PC-9 (cell line): ENCODE measurements around the gene PSMB7. TPM values are rescaled to one million over a fixed set of nuclear protein-coding genes. Genes with fewer than 3 reads are reported as not detected.

Experiments
- BruUV-seq: library from RNA; stranded (reverse); fragments of 400-500 nt; replicated peaks from 2 replicates; lab custom pipeline; 2021; lab: Mats Ljungman, UMichigan
- CTCF ChIA-PET: fragments of 300-600 bp; sonication (Branson Sonifier 250); formaldehyde crosslinking; loops from one replicate; lab custom pipeline; 2022; ENCODE audit warnings: antibody characterized with exemption; lab: Charles Lee
- POLR2A ChIA-PET: fragments of 300-600 bp; sonication (Branson Sonifier 250); formaldehyde crosslinking; loops from one replicate; lab custom pipeline; 2022; ENCODE audit warnings: antibody characterized with exemption; ENCODE audit not compliant: unreplicated experiment; lab: Charles Lee
- DNase-seq, 2 experiments: peaks; one replicate each; pipeline versions ENCODE4 v3.0.0 to v3.0.0-alpha.2; 2015 to 2022; ENCODE audit warnings: mixed read lengths in 1 of 2
- H2AFZ ChIP-seq: fragments of 200-600 bp; sonication (generic); 2 replicates; pipeline ENCODE4 v1.8.1; 2017; ENCODE audit warnings: antibody characterized with exemption
- H3F3A ChIP-seq: fragments of 200-600 bp; sonication (generic); 2 replicates; pipeline ENCODE4 v1.8.1; 2017; ENCODE audit warnings: antibody characterized with exemption, mild to moderate bottlenecking, low read depth; ENCODE audit not compliant: insufficient read depth
- H3K27ac ChIP-seq: fragments of 200-600 bp; sonication (generic); 2 replicates; pipeline ENCODE4 v1.6.1; 2016; ENCODE audit warnings: mixed run types
- H3K27me3 ChIP-seq: fragments of 200-600 bp; sonication (generic); 2 replicates; pipeline ENCODE4 v1.6.1; 2016; ENCODE audit warnings: low read depth, mixed run types; ENCODE audit not compliant: insufficient read depth
- H3K36me3 ChIP-seq: fragments of 200-600 bp; sonication (generic); 2 replicates; pipeline ENCODE4 v1.6.1; 2016; ENCODE audit warnings: low read depth, mixed run types
- H3K4me1 ChIP-seq: fragments of 200-600 bp; sonication (generic); replicated peaks from 2 replicates; pipeline ENCODE4 v1.6.1; 2016; ENCODE audit warnings: mixed run types; ENCODE audit not compliant: insufficient read depth
- H3K4me2 ChIP-seq: fragments of 200-600 bp; sonication (generic); 2 replicates; pipeline ENCODE4 v1.6.1; 2017; ENCODE audit warnings: mixed run types
- H3K4me3 ChIP-seq: fragments of 200-600 bp; sonication (generic); 2 replicates; pipeline ENCODE4 v1.6.1; 2016; ENCODE audit warnings: mixed run types
- H3K79me2 ChIP-seq: fragments of 200-600 bp; sonication (generic); 2 replicates; pipeline ENCODE4 v1.6.1; 2017; ENCODE audit warnings: low read depth, mixed run types
- H3K9me2 ChIP-seq: fragments of 200-600 bp; sonication (generic); 2 replicates; pipeline ENCODE4 v1.8.1; 2017; ENCODE audit warnings: mild to moderate bottlenecking; ENCODE audit not compliant: insufficient read depth
- H3K9me3 ChIP-seq: fragments of 200-600 bp; sonication (generic); 2 replicates; pipeline ENCODE4 v1.8.1; 2016; ENCODE audit warnings: low read depth; ENCODE audit not compliant: insufficient read depth
- H4K20me1 ChIP-seq: fragments of 200-600 bp; sonication (generic); 2 replicates; pipeline ENCODE4 v1.8.1; 2017; ENCODE audit not compliant: insufficient read depth
- CTCF ChIP-seq: fragments of 200-600 bp; sonication (generic); conservative IDR thresholded peaks from 2 replicates; pipeline ENCODE4 v1.6.1; 2017; ENCODE audit warnings: mixed run types, antibody characterized with exemption, mild to moderate bottlenecking, moderate library complexity
- EZH2 ChIP-seq: fragments of 200-600 bp; sonication (generic); IDR thresholded peaks from 2 replicates; pipeline ENCODE4 v1.8.0; 2017; ENCODE audit warnings: antibody characterized with exemption, low read depth
- intact Hi-C: fragments of 100-400 bp; cut with micrococcal nuclease; formaldehyde crosslinking; loops from one replicate; pipeline ENCODE4 v1.10.0; 2022; ENCODE audit not compliant: unreplicated experiment
- total RNA-seq: library from RNA; stranded (reverse); gene quantifications from 2 replicates; pipeline ENCODE4 v1.2.3, GENCODE V29; 2021

Gene PSMB7
- total RNA-seq, 1 experiment from 2014 or later: 359 TPM

GRCh38 chr9:124328285-124328684, 87.0 kb downstream of the PSMB7 start:
- intact Hi-C loops: loop anchor here (10.0 kb wide), 1 partner anchor 783 kb away; no protein-coding TSS in a partner anchor
- Histone ChIP-seq H4K20me1 (no peaks in the 10 kb centered on the region), H3K4me2 (no peak overlapping the region), H3K79me2 (no peaks in the 10 kb centered on the region), H3K9me2 (no peaks in the 10 kb centered on the region), H3K4me3 (no peak overlapping the region), H3K27me3 (no peaks in the 10 kb centered on the region), H3K27ac (no peak overlapping the region), H3K9me3 (no peaks in the 10 kb centered on the region), H3K36me3 (no peaks in the 10 kb centered on the region), H3F3A (no peaks in the 10 kb centered on the region), H2AFZ (no peak overlapping the region), H3K4me1 (no peaks in the 10 kb centered on the region)
- ChIA-PET CTCF (no interaction called here), POLR2A (no interaction called here)
- TF ChIP-seq CTCF (no peak), EZH2 (no peak)
- DNase-seq: no peak
- BruUV-seq: no TSS peak

GRCh38 chr9:124327491-124327890, 87.8 kb downstream of the PSMB7 start:
- H3K9me3 ChIP-seq: no peaks in the 10 kb centered on the region
- H3K79me2 ChIP-seq: no peaks in the 10 kb centered on the region
- POLR2A ChIA-PET: no interaction called here
- no TSS peak for BruUV-seq
- H3K4me2 ChIP-seq: no peak overlapping the region
- H4K20me1 ChIP-seq: no peaks in the 10 kb centered on the region
- TF ChIP-seq EZH2 (no peak), CTCF (no peak)
- CTCF ChIA-PET: interaction anchor here (0.5 kb wide), 1 partner anchor 271 kb away, joined by 12 read pairs; no protein-coding TSS in a partner anchor
- no peak overlapping the region for H3K4me3 ChIP-seq
- H3K36me3 ChIP-seq: no peaks in the 10 kb centered on the region
- H3K9me2 ChIP-seq: no peaks in the 10 kb centered on the region
- H3F3A ChIP-seq: no peaks in the 10 kb centered on the region
- H3K27ac ChIP-seq: no peak overlapping the region
- no peaks in the 10 kb centered on the region for H3K4me1 ChIP-seq
- no peaks in the 10 kb centered on the region for H3K27me3 ChIP-seq
- DNase-seq: no peak
- H2AFZ ChIP-seq: no peak overlapping the region
- intact Hi-C loops: loop anchor here (10.0 kb wide), 1 partner anchor 783 kb away; no protein-coding TSS in a partner anchor

- ChIA-PET CTCF (no interaction called here), POLR2A (no interaction called here)
- no peaks in the 10 kb centered on the region for H3K9me3 ChIP-seq
- intact Hi-C loops: loop anchor here (10.0 kb wide), 1 partner anchor 782 kb away; no protein-coding TSS in a partner anchor
- H3K4me3 ChIP-seq: no peak overlapping the region
- H3F3A ChIP-seq: no peaks in the 10 kb centered on the region
- no peaks in the 10 kb centered on the region for H3K36me3 ChIP-seq
- H3K9me2 ChIP-seq: no peaks in the 10 kb centered on the region
- H3K27me3 ChIP-seq: no peaks in the 10 kb centered on the region
- H3K4me1 ChIP-seq: no peaks in the 10 kb centered on the region
- no TSS peak for BruUV-seq
- no peak for DNase-seq
- H3K27ac ChIP-seq: no peak overlapping the region
- TF ChIP-seq EZH2 (no peak), CTCF (no peak)
- no peaks in the 10 kb centered on the region for H4K20me1 ChIP-seq
- no peak overlapping the region for H2AFZ ChIP-seq
- no peaks in the 10 kb centered on the region for H3K79me2 ChIP-seq
- H3K4me2 ChIP-seq: no peak overlapping the region
Measured at GRCh38 chr9:124326378-124326777, 88.9 kb downstream of the PSMB7 start.
